ENCODE results near the gene TOR1A. TPM values are rescaled to one million over a fixed set of nuclear protein-coding genes. Genes with fewer than 3 reads are reported as not detected.
"Not testable (repeated sequence)": the region's sequence is repeated elsewhere in the genome, so short reads cannot be mapped to it uniquely, and the experiment has no call there.

TOR1A gene
- polyA plus RNA-seq, 1 donor, result 23.0 TPM

DNA sequence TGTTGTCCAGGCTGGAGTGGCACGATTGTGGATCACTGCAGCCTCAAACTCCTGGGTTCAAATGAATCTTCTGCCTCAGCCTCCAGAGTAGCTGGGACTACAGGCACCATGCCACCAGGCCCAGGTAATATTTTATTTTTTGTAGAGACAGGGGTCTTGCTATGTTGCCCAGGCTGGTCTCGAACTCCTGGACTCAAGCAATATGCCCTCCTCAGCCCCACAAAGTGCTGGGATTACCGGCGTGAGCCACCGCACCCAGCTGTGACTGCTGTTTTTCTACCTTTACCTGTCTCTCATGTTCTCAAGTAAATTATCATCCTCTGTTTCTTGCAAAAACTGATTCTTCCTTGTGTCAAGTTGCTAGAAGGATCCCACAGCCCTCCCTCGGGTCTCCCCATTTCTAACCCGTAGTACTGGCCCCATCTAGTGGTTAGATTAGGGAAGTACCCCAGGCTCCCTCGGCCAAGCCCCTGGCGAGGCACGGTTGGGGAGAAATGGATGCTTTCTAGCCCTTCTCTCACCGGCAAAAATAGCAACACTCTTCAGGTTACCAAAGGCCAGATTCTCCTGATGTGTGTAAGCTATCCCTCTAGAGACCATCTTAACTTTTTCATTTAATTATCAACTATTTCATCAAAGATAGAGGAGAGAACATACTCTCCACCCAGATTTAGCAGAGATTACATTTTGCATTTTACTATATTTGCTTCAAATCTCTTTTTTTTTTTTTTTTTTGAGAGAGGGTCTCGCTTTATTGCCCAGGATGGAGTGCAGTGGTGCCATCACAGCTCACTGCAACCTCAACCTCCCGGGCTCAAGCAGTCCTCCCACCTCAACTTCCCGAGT is 40.2 kb downstream of the TOR1A start:
- no peak for DNase-seq (ENCODE audit: low read depth)

DNA sequence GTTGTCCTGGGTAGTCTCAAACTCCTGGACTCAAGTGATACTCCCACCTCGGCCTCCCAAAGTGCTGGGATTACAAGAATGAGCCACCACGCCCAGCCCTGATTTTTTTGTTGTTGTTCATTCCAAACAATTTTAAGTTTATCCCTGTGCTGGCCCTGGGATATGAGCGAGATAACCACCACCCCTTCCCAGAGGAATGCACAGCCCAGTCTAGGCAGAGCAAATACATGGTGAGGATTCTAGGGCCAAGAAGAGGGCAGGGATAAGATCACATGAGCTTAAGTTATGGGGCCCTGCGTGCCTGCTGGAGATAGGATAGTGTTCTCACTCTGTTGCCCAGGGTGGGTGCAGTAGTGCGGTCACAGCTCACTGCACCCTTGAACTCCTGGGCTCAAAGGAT is 42.0 kb downstream of the TOR1A start:
- no peak for DNase-seq (ENCODE audit: low read depth)

DNA sequence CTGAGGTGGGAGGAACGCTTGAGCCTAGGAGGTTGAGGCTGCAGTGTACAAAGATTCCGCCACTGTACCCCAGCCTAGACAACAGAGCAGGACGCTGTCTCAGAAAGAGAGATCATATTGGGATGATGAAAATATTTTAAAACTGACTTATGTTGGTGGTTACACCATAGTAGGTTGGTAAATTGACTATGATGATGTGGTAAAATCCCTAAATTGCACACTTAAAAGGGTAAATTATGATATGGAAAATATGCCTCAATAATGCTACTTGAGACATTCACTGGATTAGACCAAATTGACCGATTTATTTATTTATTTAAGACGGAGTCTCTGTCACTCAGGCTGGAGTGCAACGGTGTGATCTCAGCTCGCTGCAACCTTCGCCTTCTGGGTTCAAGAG is 42.8 kb downstream of the TOR1A start:
- DNase-seq (ENCODE audit: low read depth), result no peak

- DNase-seq (ENCODE audit: low read depth), result no peak
These were observed 44.3 kb downstream of the TOR1A start for GRCh38 chr9:129779560-129780190.

- no peak for DNase-seq (ENCODE audit: low read depth)
These were observed 45.5 kb downstream of the TOR1A start for GRCh38 chr9:129778469-129778868.

GRCh38 chr9:129777769-129778130 is 46.2 kb downstream of the TOR1A start:
- no peak for DNase-seq (ENCODE audit: low read depth)

- DNase-seq (ENCODE audit: low read depth), result peak; percentile 84
These were observed 46.8 kb downstream of the TOR1A start for GRCh38 chr9:129776938-129777768.

DNA sequence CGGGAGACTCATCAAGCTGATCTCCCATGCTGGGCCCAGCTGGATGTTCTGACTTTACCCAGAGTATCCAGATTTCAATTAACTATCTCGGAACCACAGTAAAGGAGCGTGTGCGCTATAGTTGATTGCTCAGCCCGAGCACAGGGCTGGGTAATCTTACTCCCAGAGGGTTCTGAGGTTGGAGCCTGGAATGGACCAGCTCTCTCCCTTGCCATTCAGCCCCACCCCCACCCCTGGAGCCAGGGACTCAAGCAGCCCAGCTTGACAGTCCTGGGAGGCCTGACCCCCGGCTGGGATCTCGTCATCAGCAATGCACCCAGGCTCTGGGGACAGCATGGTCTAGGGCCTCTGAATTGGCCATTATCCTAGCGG is 47.4 kb downstream of the TOR1A start:
- no peak for DNase-seq (ENCODE audit: low read depth)

DNA sequence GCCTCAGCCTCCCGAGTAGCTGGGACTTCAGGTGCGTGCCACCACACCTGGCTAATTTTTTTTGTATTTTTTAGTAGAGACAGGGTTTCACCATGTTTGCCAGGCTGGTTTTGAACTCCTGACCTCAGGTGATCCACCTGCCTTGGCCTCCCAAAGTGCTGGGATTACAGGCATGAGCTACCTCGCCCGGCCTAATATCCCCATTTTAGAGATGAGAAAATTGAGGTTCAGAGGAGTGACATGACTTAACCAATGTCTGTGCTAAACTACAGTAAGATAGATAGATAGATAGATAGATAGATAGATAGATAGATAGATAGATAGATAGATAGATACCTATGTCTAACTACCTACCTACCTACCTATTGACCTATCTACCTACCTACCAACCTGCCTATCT is 47.8 kb downstream of the TOR1A start:
- not testable (repeated sequence) for DNase-seq (ENCODE audit: low read depth)

DNA sequence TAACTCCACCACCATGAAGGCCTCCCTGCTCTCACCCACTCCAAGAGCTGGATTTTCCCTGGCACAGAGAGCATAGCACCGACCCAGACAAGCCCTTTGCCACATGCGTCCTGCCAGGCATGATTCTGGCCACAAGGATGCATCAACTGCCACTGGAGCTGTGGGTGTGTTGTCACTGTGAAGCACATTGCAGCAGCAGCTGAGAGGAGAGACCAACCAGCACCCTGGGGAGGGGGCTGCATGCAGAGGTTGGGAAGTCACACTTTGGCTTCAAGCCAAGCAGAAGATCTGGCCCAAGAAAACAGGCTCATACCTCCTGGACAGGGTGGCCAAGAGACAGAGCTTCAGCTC is 48.5 kb downstream of the TOR1A start:
- no peak for DNase-seq (ENCODE audit: low read depth)

GRCh38 chr9:129774791-129775447 is 49.0 kb downstream of the TOR1A start:
- DNase-seq (ENCODE audit: low read depth), result no peak

GRCh38 chr9:129773262-129774048 is 50.5 kb downstream of the TOR1A start:
- DNase-seq (ENCODE audit: low read depth), result no peak

- DNase-seq (ENCODE audit: low read depth), result no peak
These were observed 53.2 kb downstream of the TOR1A start for GRCh38 chr9:129770741-129771140.

DNA sequence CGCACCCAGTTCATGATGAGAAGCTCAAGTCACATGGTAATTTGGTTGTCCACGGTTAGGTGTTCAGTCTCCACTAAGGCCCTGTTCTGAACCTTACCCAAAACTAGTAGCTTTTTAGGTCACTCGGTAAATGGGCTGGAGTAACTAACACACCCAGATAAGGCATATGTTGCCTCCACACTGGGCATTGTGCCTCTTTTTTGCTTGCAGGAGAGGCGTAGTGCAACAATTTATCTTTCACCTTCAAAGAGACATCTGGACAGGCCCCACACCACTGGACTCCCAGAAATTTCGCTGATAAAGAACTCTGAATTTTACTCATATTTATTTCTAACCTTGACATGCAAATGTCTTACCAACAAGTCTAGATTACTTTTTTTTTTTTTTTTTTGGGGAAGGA is 54.3 kb downstream of the TOR1A start:
- DNase-seq (ENCODE audit: low read depth), result no peak

GRCh38 chr9:129768486-129768885 is 55.5 kb downstream of the TOR1A start:
- no peak for DNase-seq (ENCODE audit: low read depth)

GRCh38 chr9:129765764-129766317 is 58.1 kb downstream of the TOR1A start:
- DNase-seq (ENCODE audit: low read depth), result no peak

GRCh38 chr9:129762985-129763926 is 60.7 kb downstream of the TOR1A start:
- DNase-seq (ENCODE audit: low read depth), result no peak

All from forelimb muscle (tissue), 1 donor.